ENCODE measurements around the gene NDFIP2.
"Not testable (repeated sequence)": the region's sequence is repeated elsewhere in the genome, so short reads cannot be mapped to it uniquely, and the experiment has no call there.

The NDFIP2 gene

DNA sequence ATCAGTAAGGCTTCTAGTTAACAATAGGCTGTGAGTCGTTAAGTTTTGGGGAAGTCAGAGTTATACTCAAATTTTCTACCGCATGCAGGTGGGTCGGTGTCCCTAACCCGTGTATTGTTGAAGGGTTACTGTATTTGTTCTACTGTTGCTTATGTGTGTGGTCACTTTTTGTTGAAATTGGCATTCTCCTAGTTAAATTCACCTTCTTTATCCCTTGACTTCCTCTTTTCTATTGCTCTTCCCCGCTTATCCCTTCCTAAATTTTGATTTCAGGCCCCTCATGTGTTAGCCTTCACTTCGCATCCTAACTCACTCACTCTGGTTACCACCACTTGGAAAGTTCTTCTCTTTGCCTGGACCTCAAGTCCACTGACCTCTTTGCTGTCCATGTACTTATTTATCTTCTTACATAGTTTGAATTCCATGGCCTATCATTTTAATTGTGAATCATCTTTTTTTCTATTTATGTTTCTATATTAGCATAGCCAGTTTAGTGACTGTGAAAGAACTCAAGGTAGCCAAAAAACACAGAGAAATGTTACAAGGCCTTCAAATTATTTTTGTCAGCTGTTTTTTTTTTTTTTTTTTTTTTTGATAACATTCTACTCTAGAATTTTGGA lies 52.9 kb downstream of the NDFIP2 start:
- DNase-seq (ENCODE audit: low spot score), result no peak

DNA sequence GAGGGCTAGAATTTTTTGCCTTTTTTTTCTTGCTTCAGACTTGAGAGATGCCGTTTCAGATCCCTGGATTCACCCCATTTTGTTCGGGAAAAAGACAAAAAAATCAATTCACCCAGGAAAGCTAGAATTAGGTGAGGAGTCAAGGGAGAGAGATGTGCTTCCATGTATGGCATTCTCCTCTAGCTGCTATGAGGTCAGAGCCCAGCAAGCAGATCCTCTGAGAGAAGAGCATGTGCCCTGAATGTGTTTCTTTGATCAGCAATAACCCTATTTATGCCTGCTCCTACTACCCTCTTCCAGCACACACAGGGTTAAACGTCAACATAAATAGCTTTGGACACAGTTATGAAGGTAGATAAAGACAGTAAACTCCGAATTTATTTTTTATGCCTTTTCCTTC lies 53.6 kb downstream of the NDFIP2 start:
- no peak for DNase-seq (ENCODE audit: low spot score)

DNA sequence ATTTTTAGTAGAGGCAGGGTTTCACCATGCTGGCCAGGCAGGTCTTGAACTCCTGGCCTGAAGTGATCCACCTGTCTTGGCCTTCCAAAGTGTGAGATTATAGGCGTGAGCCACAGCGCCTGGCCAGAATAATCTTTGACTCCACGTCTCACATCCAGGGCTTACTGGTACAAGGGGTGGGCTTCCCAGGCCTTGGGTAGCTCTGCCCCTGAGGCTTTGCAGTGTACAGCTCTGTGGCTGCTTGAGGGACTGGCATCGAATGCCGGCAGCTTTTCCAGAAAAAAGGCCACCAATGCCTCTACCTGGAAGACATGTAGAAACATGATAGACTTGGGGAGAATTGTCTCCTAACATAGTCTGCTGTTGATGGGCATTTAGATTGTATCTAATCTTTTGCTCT lies 57.8 kb downstream of the NDFIP2 start:
- no peak for DNase-seq (ENCODE audit: low spot score)

DNA sequence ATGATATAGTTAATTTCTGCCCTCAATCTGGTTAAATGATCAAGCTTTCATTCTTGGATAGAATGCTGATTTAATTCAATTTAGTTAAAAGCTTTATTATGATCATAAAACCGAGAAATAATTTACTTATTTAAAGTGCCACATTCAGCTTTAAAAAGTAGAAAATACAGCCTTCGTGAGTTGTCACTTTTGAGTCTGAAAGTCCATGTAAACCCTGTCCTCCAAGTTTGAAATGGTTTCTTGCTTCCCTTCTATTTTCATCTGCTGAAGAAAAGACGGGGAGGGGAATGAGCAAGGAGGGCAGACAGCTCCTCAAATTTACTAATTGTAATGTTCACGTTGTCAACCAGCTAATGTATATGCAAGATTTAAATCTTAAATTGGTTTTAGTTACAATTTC lies 59.5 kb downstream of the NDFIP2 start:
- DNase-seq (ENCODE audit: low spot score), result no peak

DNA sequence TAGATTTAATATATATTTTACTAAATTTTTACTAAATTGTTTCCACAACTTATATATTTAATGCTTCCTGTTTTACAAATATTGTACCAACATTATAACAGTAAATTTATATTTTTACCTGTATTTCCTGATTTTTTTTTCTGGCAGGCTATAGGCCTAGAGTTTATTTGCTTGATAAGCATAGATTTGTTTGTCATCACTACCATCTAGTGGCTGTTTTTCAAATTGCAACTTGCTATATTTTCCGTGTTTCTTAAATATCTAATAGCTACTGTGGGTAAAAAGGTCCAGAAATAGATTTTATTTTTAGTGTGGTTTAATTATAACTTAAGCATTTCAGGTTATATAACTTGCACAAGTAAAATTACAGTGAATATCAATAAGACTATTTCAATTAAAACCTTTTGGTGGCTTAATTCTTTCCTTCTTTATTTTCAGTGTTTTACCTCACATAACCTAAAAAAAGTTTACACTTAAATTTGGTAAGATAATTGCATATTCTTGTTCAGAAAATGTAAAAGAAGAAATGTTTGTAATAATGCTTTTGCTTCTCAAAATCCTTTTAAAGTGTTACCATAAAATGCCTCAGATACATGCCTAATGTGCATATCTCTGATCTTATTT lies 60.6 kb downstream of the NDFIP2 start:
- no peak for DNase-seq (ENCODE audit: low spot score)

DNA sequence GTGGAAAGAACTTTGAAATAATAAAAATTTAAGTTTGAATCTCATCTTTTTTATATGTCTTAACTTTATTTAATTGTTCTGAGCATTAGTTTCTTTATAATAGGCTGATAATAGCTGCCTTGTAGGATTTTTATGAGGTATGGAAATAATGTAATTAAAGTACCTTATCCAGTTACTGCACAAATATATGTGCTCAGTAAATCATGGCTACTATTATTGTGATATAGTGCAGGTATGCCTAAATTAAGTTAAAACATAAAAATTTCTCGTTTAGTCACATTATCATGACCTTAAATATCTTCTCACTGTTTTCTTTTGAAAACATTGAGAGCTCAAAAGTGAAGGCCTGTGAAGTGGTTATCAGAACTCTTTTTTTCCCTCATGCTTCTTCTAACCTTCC lies 62.9 kb downstream of the NDFIP2 start:
- DNase-seq (ENCODE audit: low spot score), result no peak

DNA sequence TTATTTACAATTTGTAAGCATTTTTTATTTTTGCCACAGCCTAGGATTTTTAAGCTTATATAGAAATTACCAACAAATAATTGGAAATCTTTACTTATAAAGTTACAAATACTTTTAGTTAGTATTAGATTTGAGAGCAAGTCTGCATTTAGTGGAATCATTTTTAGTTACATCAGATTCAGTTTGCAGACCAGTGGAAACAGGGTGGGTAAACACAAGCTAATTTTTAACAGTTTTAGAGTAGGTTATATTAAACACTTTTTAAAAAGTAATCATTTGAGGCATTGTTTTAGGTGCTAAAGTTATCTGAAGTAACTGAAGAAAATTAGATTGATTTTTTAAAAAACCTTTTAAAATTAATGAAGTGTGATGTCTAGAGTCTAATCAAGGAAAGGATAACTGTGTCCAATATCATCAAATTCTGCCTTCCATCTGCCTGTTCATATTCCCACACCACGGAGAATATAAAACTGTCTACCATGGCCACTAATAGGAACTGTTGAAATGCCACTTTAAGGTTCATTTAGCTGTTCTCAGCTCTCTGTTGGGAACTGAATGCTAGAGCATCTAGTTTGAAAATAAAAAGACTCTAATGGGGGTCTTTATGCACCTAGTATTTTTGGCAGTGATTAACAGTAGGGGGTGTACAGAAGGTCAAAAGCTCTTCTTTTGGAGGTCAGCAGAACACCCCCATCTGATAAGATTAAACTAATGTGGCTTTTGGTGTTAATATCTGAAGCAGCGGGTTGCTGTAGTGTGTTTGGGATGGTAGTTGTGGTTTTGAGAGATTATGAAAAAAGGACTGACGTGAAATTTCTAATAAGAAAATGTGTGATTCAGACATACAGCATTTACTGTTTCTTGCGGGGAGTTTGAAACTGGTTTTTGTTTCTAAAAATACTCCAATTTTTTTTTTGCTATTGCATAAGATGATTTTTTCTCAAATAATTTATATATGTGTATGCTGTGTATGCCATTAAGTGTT lies 66.5 kb downstream of the NDFIP2 start:
- no peak for DNase-seq (ENCODE audit: low spot score)

DNA sequence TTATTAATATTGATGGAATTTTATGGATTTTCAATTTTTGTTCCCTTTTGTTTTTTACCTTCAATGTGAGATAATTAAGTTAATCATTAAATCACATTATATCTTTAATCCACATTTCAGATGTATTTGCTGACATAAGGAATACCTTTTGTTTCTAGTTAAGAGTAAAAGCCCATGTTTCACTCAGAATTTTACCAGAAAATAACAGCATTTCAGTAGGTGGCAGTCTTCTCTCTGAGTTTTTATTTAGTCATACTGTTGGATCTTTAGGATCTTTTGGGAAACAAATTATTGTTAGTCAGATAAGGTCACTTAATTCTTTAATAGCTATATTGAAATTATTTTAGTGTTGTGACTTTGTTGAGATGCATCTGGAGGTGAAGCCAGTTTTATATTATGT lies 67.9 kb downstream of the NDFIP2 start:
- DNase-seq (ENCODE audit: low spot score), result no peak

DNA sequence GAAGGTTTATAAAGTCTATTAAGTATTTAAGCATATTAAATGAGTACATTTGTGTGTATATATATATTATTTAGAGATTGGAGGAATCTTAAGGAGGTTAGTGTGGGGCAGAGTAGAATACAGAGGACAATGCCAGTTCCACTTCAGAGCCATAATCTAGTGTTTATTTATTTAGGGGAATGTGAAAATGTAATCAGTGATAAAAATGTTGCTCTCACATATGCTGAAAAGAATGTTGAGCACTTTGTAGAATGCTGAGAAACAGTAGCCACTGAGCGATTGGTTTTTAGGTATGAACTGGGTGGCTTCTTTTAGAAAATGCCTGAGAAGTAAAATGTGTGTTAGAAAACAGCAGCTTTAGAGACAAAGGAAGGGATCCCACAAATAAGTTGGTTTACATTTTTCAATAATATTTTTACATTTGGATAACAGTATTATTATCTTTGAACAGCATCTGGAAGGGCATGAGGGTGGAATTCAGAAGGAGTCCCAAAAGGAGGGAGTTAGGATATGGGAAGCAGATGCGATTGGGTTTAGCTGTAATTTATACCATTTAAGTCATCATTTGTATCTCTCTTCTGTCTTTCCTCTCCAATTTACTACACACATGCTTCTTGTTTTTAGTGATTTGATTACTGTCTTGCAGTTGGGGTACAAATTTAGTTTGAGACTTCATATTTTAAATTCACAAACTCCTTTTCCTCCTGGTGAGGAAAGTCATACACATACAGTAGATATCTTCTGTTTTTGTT lies 68.6 kb downstream of the NDFIP2 start:
- DNase-seq (ENCODE audit: low spot score), result no peak

DNA sequence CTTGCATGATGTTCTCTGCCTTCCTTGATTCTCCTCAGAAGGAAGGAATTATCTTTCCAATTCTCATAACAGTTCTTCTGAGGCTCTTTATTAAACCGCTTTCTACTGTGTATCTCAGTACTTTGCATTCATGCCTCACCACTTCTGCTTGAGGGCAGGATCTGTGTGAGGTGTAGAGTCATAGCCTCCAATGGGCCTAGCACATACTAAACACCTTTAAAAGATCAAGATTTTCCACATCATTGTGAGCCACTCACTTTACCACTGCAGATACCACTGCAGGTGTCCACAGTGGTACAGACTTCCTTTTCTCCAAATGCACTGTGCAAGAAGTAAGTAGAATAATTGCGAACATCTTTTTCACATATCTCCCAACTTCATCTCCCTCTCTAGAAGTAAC lies 76.7 kb downstream of the NDFIP2 start:
- DNase-seq (ENCODE audit: low spot score), result no peak

DNA sequence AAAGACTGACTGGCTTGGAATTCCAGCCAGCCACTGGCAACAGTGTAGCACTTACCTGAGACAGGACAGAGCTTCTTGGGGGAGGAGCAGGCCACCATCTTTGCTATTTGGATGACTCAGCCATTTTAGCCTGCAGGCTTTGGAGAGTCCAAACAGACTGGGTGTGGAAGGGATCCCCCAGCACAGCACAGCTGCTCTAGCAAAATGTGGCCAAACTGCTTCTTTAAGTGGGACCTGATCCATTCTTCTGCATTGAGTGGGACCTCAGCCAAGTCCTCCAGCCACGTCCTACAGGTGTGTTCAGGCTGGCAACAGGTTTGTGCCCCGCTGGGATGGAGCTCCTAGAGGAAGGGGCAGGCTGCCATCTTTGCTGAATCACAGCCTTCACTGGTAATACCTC lies 80.0 kb downstream of the NDFIP2 start:
- no peak for DNase-seq (ENCODE audit: low spot score)

DNA sequence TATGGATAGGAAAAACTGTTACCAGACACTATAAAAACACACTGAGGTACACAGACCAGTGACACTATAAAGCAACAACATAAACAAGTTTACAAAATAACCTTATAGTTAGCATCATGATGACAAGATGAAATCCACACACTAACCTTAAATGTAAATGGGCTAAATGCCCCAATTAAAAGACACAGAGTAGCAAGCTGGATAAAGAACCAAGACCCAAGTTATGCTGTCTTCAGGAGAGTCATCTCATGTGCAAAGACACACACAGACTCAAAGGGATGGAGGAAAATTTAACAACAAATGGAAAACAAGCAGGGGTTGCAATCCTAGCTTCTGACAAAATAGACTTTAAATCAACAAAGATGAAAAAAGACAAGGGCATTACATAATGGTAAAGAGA lies 81.6 kb downstream of the NDFIP2 start:
- DNase-seq (ENCODE audit: low spot score), result no peak

DNA sequence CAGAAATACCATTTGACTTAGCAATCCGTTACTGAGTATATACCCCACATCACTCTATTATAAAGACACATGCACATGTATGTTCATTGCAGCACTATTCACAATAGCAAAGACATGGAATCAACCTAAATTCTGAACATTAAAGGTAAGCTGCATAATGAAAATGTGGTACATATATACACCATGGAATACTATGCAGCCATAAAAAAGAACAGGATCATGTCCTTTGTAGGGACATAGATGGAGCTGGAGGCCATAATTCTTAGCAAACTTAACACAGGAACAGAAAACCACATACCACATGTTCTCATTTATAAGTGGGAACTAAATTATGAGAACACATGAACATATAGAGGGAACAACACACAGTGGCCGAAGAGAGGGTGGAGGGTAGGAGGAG lies 85.2 kb downstream of the NDFIP2 start:
- DNase-seq (ENCODE audit: low spot score), result no peak

DNA sequence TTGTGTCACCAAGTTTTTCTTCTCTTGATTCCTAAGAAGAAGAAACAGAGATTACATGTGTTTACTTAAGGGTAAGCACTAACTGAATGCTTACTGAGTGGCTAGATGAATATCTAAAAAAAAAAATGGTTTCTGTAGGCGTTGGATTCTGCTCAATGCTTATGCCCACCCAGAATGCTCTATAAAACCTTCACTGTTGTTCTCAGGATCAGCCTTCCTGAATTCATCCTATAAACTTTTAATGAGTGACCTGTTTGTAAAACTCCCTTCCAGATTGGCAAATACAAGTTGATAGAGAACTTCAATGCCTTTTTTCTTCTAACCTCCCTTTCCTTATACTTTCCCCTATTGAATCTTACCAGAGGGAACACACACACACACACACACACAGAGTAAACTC lies 90.2 kb downstream of the NDFIP2 start:
- DNase-seq (ENCODE audit: low spot score), result no peak

DNA sequence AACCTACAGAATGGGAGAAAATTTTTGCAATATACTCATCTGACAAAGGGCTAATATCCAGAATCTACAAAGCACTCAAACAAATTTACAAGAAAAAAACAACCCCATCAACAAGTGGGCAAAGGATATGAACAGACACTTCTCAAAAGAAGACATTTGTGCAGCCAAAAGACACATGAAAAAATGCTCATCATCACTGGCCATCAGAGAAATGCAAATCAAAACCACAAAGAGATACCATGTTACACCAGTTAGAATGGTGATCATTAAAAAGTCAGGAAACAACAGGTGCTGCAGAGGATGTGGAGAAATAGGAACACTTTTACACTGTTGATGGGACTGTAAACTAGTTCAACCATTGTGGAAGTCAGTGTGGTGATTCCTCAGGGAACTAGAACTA lies 92.9 kb downstream of the NDFIP2 start:
- DNase-seq (ENCODE audit: low spot score), result not testable (repeated sequence)

DNA sequence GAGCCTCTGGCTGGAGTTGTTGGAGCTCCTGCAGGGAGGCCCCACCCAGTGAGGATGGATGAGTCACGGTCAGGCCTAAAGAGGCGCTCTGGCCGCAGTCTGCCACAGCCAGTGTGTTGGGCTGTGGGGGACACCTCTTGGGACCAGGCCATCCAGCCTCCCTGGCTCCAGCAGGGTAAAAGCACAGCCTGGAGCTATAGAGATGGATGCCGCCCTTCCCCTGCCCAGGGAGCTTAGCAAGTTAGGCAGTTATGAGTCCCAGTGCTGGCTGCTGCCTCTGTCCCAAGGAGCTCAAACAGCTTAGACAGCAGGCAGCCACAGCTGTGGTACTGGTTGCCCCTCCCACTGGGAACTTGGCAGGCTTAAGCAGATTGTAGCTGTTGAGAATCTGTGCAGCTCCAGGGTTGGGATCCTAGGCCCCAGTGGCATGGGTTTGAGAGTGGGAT lies 100.9 kb downstream of the NDFIP2 start:
- DNase-seq (ENCODE audit: low spot score), result peak; percentile 71

DNA sequence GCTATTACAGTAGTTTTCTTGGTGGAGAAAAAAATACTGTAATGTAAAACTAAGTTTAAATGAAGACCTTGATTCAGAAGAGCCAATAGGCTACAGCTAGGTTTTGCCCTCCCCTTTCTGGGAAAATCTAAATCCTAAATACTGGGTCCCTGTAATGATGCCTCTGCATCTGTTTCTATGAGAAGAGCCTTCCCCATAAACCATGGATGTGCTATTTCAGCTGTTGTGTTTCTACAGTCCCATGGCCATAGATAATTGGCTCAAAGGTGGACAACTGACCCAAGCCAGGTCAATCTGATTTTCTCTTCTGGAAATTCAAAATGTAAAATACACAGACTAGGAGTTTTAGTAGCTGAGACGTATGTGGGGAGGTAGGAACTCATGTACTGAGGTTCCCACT lies 101.9 kb downstream of the NDFIP2 start:
- no peak for DNase-seq (ENCODE audit: low spot score)

DNA sequence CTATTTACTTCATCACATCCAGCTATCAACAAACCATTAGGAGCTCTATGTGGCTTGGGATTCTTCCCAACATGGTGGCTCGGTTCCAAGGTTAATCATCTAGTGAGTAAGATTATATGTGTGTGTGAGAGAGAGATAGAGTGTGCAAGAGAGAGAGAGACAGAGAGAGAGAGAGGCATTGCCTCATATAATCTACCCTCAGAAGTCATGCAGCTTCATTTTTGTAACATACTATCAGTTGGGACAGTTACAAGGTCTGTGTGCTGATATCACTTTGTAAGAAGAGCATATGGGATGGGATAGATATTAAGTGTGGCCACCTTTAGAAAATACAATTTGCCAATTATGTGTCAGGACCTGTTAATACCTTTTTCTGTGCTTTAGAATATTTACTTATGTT lies 104.1 kb downstream of the NDFIP2 start:
- no peak for DNase-seq (ENCODE audit: low spot score)

DNA sequence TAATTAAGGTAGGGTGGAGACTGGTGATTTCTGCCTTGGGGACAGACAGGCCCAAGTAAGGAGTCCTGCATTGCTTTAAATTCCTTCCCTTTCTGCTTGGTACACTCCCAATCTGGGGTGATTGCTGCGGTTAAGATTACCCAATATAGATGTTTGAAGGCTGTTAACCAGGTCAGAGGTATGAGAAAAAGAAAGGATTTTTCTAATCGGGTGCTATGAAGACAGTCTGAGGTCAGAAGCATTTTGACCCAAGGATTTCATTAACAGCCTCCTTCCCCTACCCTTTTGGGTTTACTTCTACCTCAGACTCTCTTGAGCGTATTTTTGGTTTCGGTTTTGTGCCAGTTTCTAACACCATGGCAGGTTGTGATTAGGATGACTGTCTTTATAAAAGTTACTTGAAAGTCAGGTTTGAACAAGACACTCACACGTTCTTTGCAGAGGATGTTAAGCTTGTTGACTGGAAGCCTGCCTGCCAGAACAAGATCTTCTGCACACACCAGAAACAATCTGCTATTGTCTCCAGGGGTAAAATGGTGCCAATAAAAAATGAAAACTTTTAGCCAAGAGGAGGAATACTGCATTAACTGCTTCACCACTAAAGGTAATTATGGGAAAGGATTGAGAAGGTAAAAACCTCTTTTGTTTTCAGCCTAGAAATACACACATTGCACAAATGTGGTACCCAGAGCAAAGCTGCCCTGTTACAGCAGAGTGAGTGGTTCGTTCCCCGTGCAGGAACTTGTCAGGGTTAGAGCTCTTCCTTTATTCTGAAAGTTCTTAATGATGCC lies 108.8 kb downstream of the NDFIP2 start:
- DNase-seq (ENCODE audit: low spot score), result no peak

DNA sequence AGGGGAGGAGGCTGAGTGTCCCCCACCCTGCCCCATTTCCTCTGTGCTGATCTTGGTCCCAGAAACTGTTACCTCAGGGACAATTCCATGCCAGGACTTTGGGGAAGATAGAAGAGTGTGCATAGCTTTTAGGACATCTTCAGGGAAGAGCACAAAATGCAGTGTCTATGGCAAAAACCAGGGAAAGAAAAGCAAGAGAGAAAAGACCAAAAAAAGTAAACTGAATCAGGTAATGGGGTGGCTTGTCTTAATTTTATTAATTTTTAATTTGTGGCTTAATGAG lies 109.4 kb downstream of the NDFIP2 start:
- no peak for DNase-seq (ENCODE audit: low spot score)

DNA sequence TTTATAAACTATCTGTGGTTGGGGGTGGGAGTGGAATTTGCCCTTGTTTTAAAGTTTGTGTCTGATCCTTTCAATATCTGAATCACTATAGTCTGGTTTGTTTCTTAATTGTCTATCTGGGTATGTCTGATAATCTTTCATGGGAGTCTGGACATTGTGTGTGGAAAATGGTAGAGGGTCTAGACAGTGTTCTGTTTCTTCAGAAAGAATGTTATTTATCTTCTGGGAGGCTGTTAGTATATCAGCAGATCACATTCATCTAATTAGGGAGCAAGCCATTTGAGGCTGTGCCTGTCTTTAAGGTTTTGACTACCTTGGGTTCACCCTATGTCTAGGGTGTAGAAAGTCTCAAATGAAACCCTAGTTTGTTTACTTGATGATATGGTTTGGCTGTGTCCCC lies 110.5 kb downstream of the NDFIP2 start:
- DNase-seq (ENCODE audit: low spot score), result no peak

DNA sequence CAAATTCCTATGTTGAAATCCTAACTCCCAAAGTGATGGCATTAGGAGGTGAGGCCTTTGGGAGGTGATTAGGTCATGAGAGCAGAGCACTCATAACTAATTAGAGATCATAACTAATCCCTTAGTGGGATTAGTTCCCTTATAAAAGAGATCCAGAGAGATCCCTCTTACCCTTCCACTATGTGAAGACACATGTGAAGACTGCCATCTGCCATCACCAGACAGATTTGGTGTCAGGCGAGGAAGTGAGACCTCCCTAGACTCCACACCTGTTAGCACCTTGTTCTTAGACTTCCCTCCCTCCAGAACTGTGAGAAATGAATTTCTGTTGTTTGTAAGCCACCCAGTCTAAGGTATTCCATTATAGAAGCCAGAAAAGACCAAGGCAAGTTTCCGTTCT lies 112.2 kb downstream of the NDFIP2 start:
- DNase-seq (ENCODE audit: low spot score), result no peak
